H9 (cell line): ENCODE measurements around the gene PLEKHA1. TPM values are rescaled to one million over a fixed set of nuclear protein-coding genes. Genes with fewer than 3 reads are reported as not detected.

ENCODE experiments used
- DNase-seq: peaks from one replicate; pipeline ENCODE4 v3.0.0-alpha.2; 2017
- H2AFZ ChIP-seq: one replicate; pipeline ENCODE4 v1.6.1; 2013; ENCODE audit warnings: mild to moderate bottlenecking, low read length, control low read depth, moderate library complexity
- H2AK5ac ChIP-seq: 2 replicates; pipeline ENCODE4 v1.6.1; 2013; ENCODE audit warnings: low read length, control low read depth, mixed read lengths; ENCODE audit not compliant: insufficient read length
- H2BK120ac ChIP-seq: one replicate; pipeline ENCODE4 v1.6.1; 2013; ENCODE audit warnings: low read depth, mild to moderate bottlenecking, low read length, control low read depth, inconsistent platforms; ENCODE audit not compliant: poor library complexity, severe bottlenecking
- H2BK12ac ChIP-seq: 2 replicates; pipeline ENCODE4 v1.6.1; 2013; ENCODE audit warnings: low read length, control low read depth, mixed read lengths, low read depth; ENCODE audit not compliant: insufficient read length
- H2BK15ac ChIP-seq: 2 replicates; pipeline ENCODE4 v1.6.1; 2013; ENCODE audit warnings: low read depth, low read length, control low read depth
- H2BK20ac ChIP-seq: one replicate; pipeline ENCODE4 v1.6.1; 2013; ENCODE audit warnings: low read depth, mild to moderate bottlenecking, low read length, control low read depth, inconsistent platforms; ENCODE audit not compliant: poor library complexity, severe bottlenecking
- H2BK5ac ChIP-seq: 2 replicates; pipeline ENCODE4 v1.6.1; 2013; ENCODE audit warnings: low read length, control low read depth, mixed read lengths; ENCODE audit not compliant: insufficient read length
- H3K14ac ChIP-seq: 2 replicates; pipeline ENCODE4 v1.6.1; 2013; ENCODE audit warnings: low read length, control low read depth; ENCODE audit not compliant: insufficient read depth
- H3K18ac ChIP-seq: 2 replicates; pipeline ENCODE4 v1.6.1; 2013; ENCODE audit warnings: low read depth, mild to moderate bottlenecking, mixed read lengths, low read length, control low read depth; ENCODE audit not compliant: insufficient read length
- H3K23ac ChIP-seq: 2 replicates; pipeline ENCODE4 v1.6.1; 2013; ENCODE audit warnings: low read length, control low read depth, mixed read lengths, low read depth; ENCODE audit not compliant: insufficient read length
- H3K23me2 ChIP-seq: 2 replicates; pipeline ENCODE4 v1.6.1; 2013; ENCODE audit warnings: low read depth, mild to moderate bottlenecking, mixed read lengths, low read length, control low read depth; ENCODE audit not compliant: insufficient read length, poor library complexity, severe bottlenecking
- H3K27ac ChIP-seq: 2 replicates; pipeline ENCODE4 v1.5.1; 2013; ENCODE audit warnings: low read length, control low read depth, mixed read lengths, low read depth; ENCODE audit not compliant: insufficient read length
- H3K27me3 ChIP-seq: 2 replicates; pipeline ENCODE4 v1.6.1; 2013; ENCODE audit warnings: low read length, control low read depth, inconsistent platforms; ENCODE audit not compliant: insufficient read depth
- H3K4ac ChIP-seq: 2 replicates; pipeline ENCODE4 v1.6.1; 2013; ENCODE audit warnings: low read depth, mild to moderate bottlenecking, control low read depth, inconsistent platforms, low read length, moderate library complexity
- H3K4me1 ChIP-seq: 2 replicates; pipeline ENCODE4 v1.6.1; 2013; ENCODE audit warnings: low read length, control low read depth, inconsistent platforms; ENCODE audit not compliant: insufficient read depth
- H3K4me2 ChIP-seq: 2 replicates; pipeline ENCODE4 v1.6.1; 2013; ENCODE audit warnings: low read length, control low read depth, mixed read lengths; ENCODE audit not compliant: insufficient read length, insufficient read depth
- H3K56ac ChIP-seq: 2 replicates; pipeline ENCODE4 v1.6.1; 2013; ENCODE audit warnings: low read depth, mild to moderate bottlenecking, mixed read lengths, low read length, control low read depth; ENCODE audit not compliant: insufficient read length
- H3K79me1 ChIP-seq: 2 replicates; pipeline ENCODE4 v1.6.1; 2013; ENCODE audit warnings: low read depth, mild to moderate bottlenecking, moderate library complexity, low read length, control low read depth, inconsistent platforms; ENCODE audit not compliant: insufficient read depth, poor library complexity, severe bottlenecking
- H3K79me2 ChIP-seq: 2 replicates; pipeline ENCODE4 v1.6.1; 2013; ENCODE audit warnings: low read length, control low read depth, inconsistent platforms; ENCODE audit not compliant: insufficient read depth
- H3K9ac ChIP-seq: 2 replicates; pipeline ENCODE4 v1.6.1; 2013; ENCODE audit warnings: low read length, control low read depth, mixed read lengths; ENCODE audit not compliant: insufficient read length; ENCODE audit errors: extremely low read depth
- H3K9me3 ChIP-seq: one replicate; pipeline ENCODE4 v1.6.1; 2013; ENCODE audit warnings: low read depth, low read length, inconsistent platforms; ENCODE audit not compliant: control insufficient read depth
- H3T11ph ChIP-seq: one replicate; pipeline ENCODE4 v1.6.1; 2013; ENCODE audit warnings: mild to moderate bottlenecking, low read length, control low read depth, inconsistent platforms
- H4K20me1 ChIP-seq: one replicate; pipeline ENCODE4 v1.6.1; 2013; ENCODE audit not compliant: control insufficient read depth, insufficient read length, insufficient read depth
- H4K5ac ChIP-seq: 2 replicates; pipeline ENCODE4 v1.6.1; 2013; ENCODE audit warnings: low read depth, mild to moderate bottlenecking, mixed read lengths, low read length, control low read depth; ENCODE audit not compliant: insufficient read length
- H4K8ac ChIP-seq: replicated peaks from 2 replicates; pipeline ENCODE4 v1.6.1; 2013; ENCODE audit warnings: low read length, control low read depth, mixed read lengths, low read depth; ENCODE audit not compliant: insufficient read length
- H4K91ac ChIP-seq: 2 replicates; pipeline ENCODE4 v1.6.1; 2013; ENCODE audit warnings: low read depth, mild to moderate bottlenecking, moderate library complexity, mixed read lengths, low read length, control low read depth; ENCODE audit not compliant: insufficient read length
- H3K27ac Mint-ChIP-seq, 3 experiments: 2 replicates in 2 of 3; 3 replicates in 1 of 3; pipeline ENCODE4 v1.8.0; 2020 to 2021; ENCODE audit warnings: mixed read lengths in 3 of 3, mild to moderate bottlenecking in 1 of 3, moderate library complexity in 1 of 3
- H3K27me3 Mint-ChIP-seq: 2 replicates; pipeline ENCODE4 v1.8.0; 2021; ENCODE audit warnings: low read depth, mild to moderate bottlenecking, moderate library complexity, mixed read lengths
- H3K36me3 Mint-ChIP-seq, 3 experiments: 2 replicates in 2 of 3; 3 replicates in 1 of 3; pipeline ENCODE4 v1.8.0; 2020 to 2021; ENCODE audit warnings: low read depth in 3 of 3, mixed read lengths in 3 of 3; ENCODE audit not compliant: insufficient read depth in 1 of 3
- H3K4me1 Mint-ChIP-seq, 2 experiments: 2 replicates each; pipeline ENCODE4 v1.8.0; 2020; ENCODE audit warnings: mixed read lengths in 2 of 2
- H3K4me3 Mint-ChIP-seq, 2 experiments: 2 replicates in 1 of 2; 3 replicates in 1 of 2; pipeline ENCODE4 v1.8.0; 2020 to 2021; ENCODE audit warnings: mild to moderate bottlenecking in 2 of 2, mixed read lengths in 2 of 2, moderate library complexity in 1 of 2
- H3K9me3 Mint-ChIP-seq, 2 experiments: 2 replicates in 1 of 2; 3 replicates in 1 of 2; pipeline ENCODE4 v1.8.0; 2020; ENCODE audit warnings: mild to moderate bottlenecking in 2 of 2, mixed read lengths in 2 of 2, moderate library complexity in 1 of 2
- WGBS: extraction: QIAGEN DNeasy Blood & Tissue Kit; methylation state at CpG from one replicate; pipeline ENCODE4 v1.1.7; 2013; ENCODE audit warnings: missing lambda C conversion rate, low lambda C conversion rate, mixed read lengths; ENCODE audit not compliant: insufficient read length; ENCODE audit errors: extremely low coverage; 5-methylcytosine and 5-hydroxymethylcytosine counted together
- total RNA-seq: library from RNA; stranded (reverse); gene quantifications from 2 replicates; pipeline ENCODE4 v1.2.1, GENCODE V29; 2021
- TF ChIP-seq, protein P1 (sequence below): fragments of 200-600 bp; sonication (generic); conservative IDR thresholded peaks from 3 replicates; pipeline ENCODE4 v1.8.0; 2021; ENCODE audit warnings: antibody characterized with exemption, mild to moderate bottlenecking

PLEKHA1 gene
- total RNA-seq, 1 experiment from 2014 or later: 32.7 TPM

GRCh38 chr10:122465401-122466040 is 91.0 kb downstream of the PLEKHA1 start:
- DNase-seq: no peak
- Histone ChIP-seq H3K14ac (no peak overlapping the region), H3K4me1 (no peaks in the 10 kb centered on the region), H3K79me1 (no peaks in the 10 kb centered on the region), H4K20me1 (no peaks in the 10 kb centered on the region), H2BK20ac (no peak overlapping the region), H3K23me2 (peaks cover 17% of the 10 kb centered on the region), H3K9me3 (no peaks in the 10 kb centered on the region), H4K91ac (no peak overlapping the region), H2BK12ac (no peak overlapping the region), H3T11ph (no peak overlapping the region), H3K56ac (no peak overlapping the region), H3K9ac (no peak overlapping the region), H2AK5ac (no peak overlapping the region), H3K4ac (no peak overlapping the region), H3K4me2 (no peak overlapping the region), H2AFZ (no peak overlapping the region), H2BK120ac (no peak overlapping the region), H3K27me3 (peaks cover 27% of the 10 kb centered on the region), H3K18ac (no peak overlapping the region), H4K8ac (no peak overlapping the region), H3K27ac (no peak overlapping the region), H3K79me2 (no peaks in the 10 kb centered on the region), H4K5ac (no peak overlapping the region), H2BK15ac (no peak overlapping the region), H2BK5ac (no peak overlapping the region), H3K23ac (no peak overlapping the region)
- no peak overlapping the region for H3K4me3 Mint-ChIP-seq
- H3K4me1 Mint-ChIP-seq: peaks cover 9 to 18% of the 10 kb centered on the region in 2 experiments
- 0 out of 7 replicates have a peak, but pooled peaks cover 0 to 3% (median 0%) of the 10 kb centered on the region in 3 experiments for H3K36me3 Mint-ChIP-seq
- no peaks in the 10 kb centered on the region; a peak in 2 of 5 replicates for H3K9me3 Mint-ChIP-seq
- TF ChIP-seq, protein P1, sequence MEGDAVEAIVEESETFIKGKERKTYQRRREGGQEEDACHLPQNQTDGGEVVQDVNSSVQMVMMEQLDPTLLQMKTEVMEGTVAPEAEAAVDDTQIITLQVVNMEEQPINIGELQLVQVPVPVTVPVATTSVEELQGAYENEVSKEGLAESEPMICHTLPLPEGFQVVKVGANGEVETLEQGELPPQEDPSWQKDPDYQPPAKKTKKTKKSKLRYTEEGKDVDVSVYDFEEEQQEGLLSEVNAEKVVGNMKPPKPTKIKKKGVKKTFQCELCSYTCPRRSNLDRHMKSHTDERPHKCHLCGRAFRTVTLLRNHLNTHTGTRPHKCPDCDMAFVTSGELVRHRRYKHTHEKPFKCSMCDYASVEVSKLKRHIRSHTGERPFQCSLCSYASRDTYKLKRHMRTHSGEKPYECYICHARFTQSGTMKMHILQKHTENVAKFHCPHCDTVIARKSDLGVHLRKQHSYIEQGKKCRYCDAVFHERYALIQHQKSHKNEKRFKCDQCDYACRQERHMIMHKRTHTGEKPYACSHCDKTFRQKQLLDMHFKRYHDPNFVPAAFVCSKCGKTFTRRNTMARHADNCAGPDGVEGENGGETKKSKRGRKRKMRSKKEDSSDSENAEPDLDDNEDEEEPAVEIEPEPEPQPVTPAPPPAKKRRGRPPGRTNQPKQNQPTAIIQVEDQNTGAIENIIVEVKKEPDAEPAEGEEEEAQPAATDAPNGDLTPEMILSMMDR: no peak
- no peak overlapping the region; a peak in 1 of 7 replicates for H3K27ac Mint-ChIP-seq
- no CpG with 5 or more reads among the region's 6 CpGs for WGBS
- H3K27me3 Mint-ChIP-seq: peaks cover 64% of the 10 kb centered on the region
